ENCODE measurements around the gene CKM.

CKM gene

GRCh38 chr19:45296355-45296754 is 26.3 kb downstream of the CKM start:
- DNase-seq (ENCODE audit: low spot score) = no peak
- no peak for TF ChIP-seq CTCF (IDR thresholded peaks at IDR 0.05; ENCODE audit: extremely low read depth, missing control alignments)

- TF ChIP-seq CTCF (IDR thresholded peaks at IDR 0.05; ENCODE audit: extremely low read depth, missing control alignments) = no peak
- no peak for DNase-seq (ENCODE audit: low spot score)
Observed at GRCh38 chr19:45295873-45296272, 26.8 kb downstream of the CKM start.

GRCh38 chr19:45294291-45295029 is 28.2 kb downstream of the CKM start:
- TF ChIP-seq CTCF (IDR thresholded peaks at IDR 0.05; ENCODE audit: extremely low read depth, missing control alignments) = no peak
- DNase-seq (ENCODE audit: low spot score) = no peak

GRCh38 chr19:45293682-45294081 is 29.0 kb downstream of the CKM start:
- no peak for TF ChIP-seq CTCF (IDR thresholded peaks at IDR 0.05; ENCODE audit: extremely low read depth, missing control alignments)
- DNase-seq (ENCODE audit: low spot score) = no peak

- TF ChIP-seq CTCF (IDR thresholded peaks at IDR 0.05; ENCODE audit: extremely low read depth, missing control alignments) = no peak
- no peak for DNase-seq (ENCODE audit: low spot score)
Observed at GRCh38 chr19:45291834-45292233, 30.8 kb downstream of the CKM start.

GRCh38 chr19:45290381-45290931 is 32.2 kb downstream of the CKM start:
- DNase-seq (ENCODE audit: low spot score) = no peak
- TF ChIP-seq CTCF (IDR thresholded peaks at IDR 0.05; ENCODE audit: extremely low read depth, missing control alignments) = no peak

- DNase-seq (ENCODE audit: low spot score) = peak; percentile 58
- TF ChIP-seq CTCF (IDR thresholded peaks at IDR 0.05; ENCODE audit: extremely low read depth, missing control alignments) = no peak
Observed at GRCh38 chr19:45283443-45284033, 39.1 kb downstream of the CKM start.
